Adrenal gland (tissue), 19 donors: Measurements from ENCODE around the gene POGZ. TPM values are rescaled to one million over a fixed set of nuclear protein-coding genes. Genes with fewer than 3 reads are reported as not detected.

Experiments
- DNase-seq, 7 donors: peaks; one replicate each; pipeline ENCODE4 v3.0.0-alpha.2; 2019 to 2020
- H3K27ac ChIP-seq, 5 donors: fragments of 200-600 bp; sonication (generic) in 4 of 5; 1 replicate in 3 of 5; 2 replicates in 2 of 5; pipeline versions ENCODE4 v1.5.1 to v1.8.0; 2016 to 2020; ENCODE audit warnings: mild to moderate bottlenecking in 1 of 5
- H3K27me3 ChIP-seq: fragments of 200-600 bp; 2 replicates; pipeline ENCODE4 v1.8.0; 2021
- H3K36me3 ChIP-seq, 2 donors: fragments of 200-600 bp; replicated peaks in 1 of 2; 1 replicate in 1 of 2; 2 replicates in 1 of 2; pipeline versions ENCODE4 v1.5.1 to v1.8.0; 2018 to 2022
- H3K4me1 ChIP-seq, 2 donors: fragments of 200-600 bp; replicated peaks in 1 of 2; 1 replicate in 1 of 2; 2 replicates in 1 of 2; pipeline versions ENCODE4 v1.5.1 to v1.8.0; 2018 to 2021
- H3K4me3 ChIP-seq, 4 donors: fragments of 200-600 bp; sonication (generic) in 3 of 4; one replicate each; pipeline ENCODE4 v1.5.1; 2016 to 2018
- H3K9me3 ChIP-seq, 3 donors: fragments of 200-600 bp; sonication (generic) in 1 of 3; replicated peaks in 1 of 3; 1 replicate in 2 of 3; 2 replicates in 1 of 3; pipeline versions ENCODE4 v1.5.1 to v1.8.0; 2016 to 2021
- CTCF ChIP-seq, 6 experiments: fragments of 450-650 bp in 4 of 6; fragments of 200-600 bp in 2 of 6; sonication (generic) in 1 of 6; IDR thresholded peaks; 1 replicate in 5 of 6; 2 replicates in 1 of 6; pipeline versions ENCODE4 v1.5.1 to v1.8.0; 2016 to 2021; ENCODE audit warnings: antibody characterized with exemption in 6 of 6, mild to moderate bottlenecking in 2 of 6, moderate library complexity in 1 of 6
- POLR2A ChIP-seq, 2 donors: fragments of 450-650 bp; IDR thresholded peaks; one replicate each; pipeline ENCODE4 v1.6.1; 2017; ENCODE audit warnings: antibody characterized with exemption in 2 of 2, mild to moderate bottlenecking in 2 of 2, moderate library complexity in 1 of 2
- WGBS, 4 donors: extraction: QIAGEN DNeasy Blood & Tissue Kit in 2 of 4; methylation state at CpG; one replicate each; pipeline versions ENCODE4 v1.1.5 to v1.1.7; 2013 to 2017; 5-methylcytosine and 5-hydroxymethylcytosine counted together
- intact Hi-C, 2 donors: fragments of 100-400 bp; cut with DNase I; formaldehyde crosslinking; loops; one replicate each; pipeline versions ENCODE4 v1.14.1 to v1.15.0; 2022 to 2023
- long read RNA-seq, 10 donors: library from polyadenylated mRNA in 3 of 10; unstranded in 2 of 10; stranded (forward) in 1 of 10; transcript quantifications; one replicate each; pipeline ENCODE4 v2.0.0 and lab custom pipeline, GENCODE V29; 2021 to 2026
- polyA plus RNA-seq, 3 donors: library from polyadenylated mRNA; stranded (reverse); fragments of 200-250 nt in 2 of 3; fragments of 350-450 nt in 1 of 3; fragmentation: Illumina TruSeq in 1 of 3; extraction: RNeasy Lipid Tissue Mini Kit (QIAGEN cat#74804) in 1 of 3; gene quantifications; one replicate each; pipeline ENCODE4 v1.2.3, GENCODE V29; 2013 to 2014
- total RNA-seq, 9 donors: library from RNA; depleted of rRNA in 4 of 9; stranded (reverse); fragments of >200 nt in 4 of 9; fragments of 120-200 nt in 1 of 9; fragmentation: NEBNext Ultra II Directional in 1 of 9; extraction: Animal tissue kit (Norgen Biotek cat#: 25700) in 1 of 9; gene quantifications; one replicate each; pipeline versions ENCODE4 v1.1.0 to v1.2.4, GENCODE V29; 2013 to 2023
- donor health status: healthy with polysubstance abuse.
- donor health status: Bipolar disorder and iron deficiency.
- donor health status: DM: yes; HTN: yes; CAD: no.
- donor health status: DM: no; HTN: no; CAD: no.
- donor health status: DM: no; HTN: no; CAD: no.
- donor health status: DM: yes; HTN: yes; CAD: no.

Gene POGZ, protein sequence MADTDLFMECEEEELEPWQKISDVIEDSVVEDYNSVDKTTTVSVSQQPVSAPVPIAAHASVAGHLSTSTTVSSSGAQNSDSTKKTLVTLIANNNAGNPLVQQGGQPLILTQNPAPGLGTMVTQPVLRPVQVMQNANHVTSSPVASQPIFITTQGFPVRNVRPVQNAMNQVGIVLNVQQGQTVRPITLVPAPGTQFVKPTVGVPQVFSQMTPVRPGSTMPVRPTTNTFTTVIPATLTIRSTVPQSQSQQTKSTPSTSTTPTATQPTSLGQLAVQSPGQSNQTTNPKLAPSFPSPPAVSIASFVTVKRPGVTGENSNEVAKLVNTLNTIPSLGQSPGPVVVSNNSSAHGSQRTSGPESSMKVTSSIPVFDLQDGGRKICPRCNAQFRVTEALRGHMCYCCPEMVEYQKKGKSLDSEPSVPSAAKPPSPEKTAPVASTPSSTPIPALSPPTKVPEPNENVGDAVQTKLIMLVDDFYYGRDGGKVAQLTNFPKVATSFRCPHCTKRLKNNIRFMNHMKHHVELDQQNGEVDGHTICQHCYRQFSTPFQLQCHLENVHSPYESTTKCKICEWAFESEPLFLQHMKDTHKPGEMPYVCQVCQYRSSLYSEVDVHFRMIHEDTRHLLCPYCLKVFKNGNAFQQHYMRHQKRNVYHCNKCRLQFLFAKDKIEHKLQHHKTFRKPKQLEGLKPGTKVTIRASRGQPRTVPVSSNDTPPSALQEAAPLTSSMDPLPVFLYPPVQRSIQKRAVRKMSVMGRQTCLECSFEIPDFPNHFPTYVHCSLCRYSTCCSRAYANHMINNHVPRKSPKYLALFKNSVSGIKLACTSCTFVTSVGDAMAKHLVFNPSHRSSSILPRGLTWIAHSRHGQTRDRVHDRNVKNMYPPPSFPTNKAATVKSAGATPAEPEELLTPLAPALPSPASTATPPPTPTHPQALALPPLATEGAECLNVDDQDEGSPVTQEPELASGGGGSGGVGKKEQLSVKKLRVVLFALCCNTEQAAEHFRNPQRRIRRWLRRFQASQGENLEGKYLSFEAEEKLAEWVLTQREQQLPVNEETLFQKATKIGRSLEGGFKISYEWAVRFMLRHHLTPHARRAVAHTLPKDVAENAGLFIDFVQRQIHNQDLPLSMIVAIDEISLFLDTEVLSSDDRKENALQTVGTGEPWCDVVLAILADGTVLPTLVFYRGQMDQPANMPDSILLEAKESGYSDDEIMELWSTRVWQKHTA (N-terminal part only)
- total RNA-seq: 100 to 1,000 TPM in 1 of 9 donors, 10 to 100 TPM in 8; 24.0 to 117 (median 60.8) TPM
- 10 to 100 TPM; 41.2 to 85.0 (median 63.0) TPM for polyA plus RNA-seq
- long read RNA-seq, donor 1, partial matches to known transcripts: 5 of 6 reads
- long read RNA-seq, donor 1, other reads (novel, unspliced or antisense): 0 of 6 reads
- long read RNA-seq, donor 2, partial matches to known transcripts: 12 of 14 reads
- long read RNA-seq, donor 2, other reads (novel, unspliced or antisense): 0 of 14 reads
- long read RNA-seq, donor 3: 0 reads
- long read RNA-seq, donor 4, partial matches to known transcripts: 0 of 3 reads
- long read RNA-seq, donor 4, other reads (novel, unspliced or antisense): 3 of 3 reads
- long read RNA-seq, donor 5, full-length matches to known transcripts: 1 of 16 reads
- long read RNA-seq, donor 5, partial matches to known transcripts: 5 of 16 reads
- long read RNA-seq, donor 5, other reads (novel, unspliced or antisense): 10 of 16 reads
- long read RNA-seq, donor 6, partial matches to known transcripts: 0 of 9 reads
- long read RNA-seq, donor 6, other reads (novel, unspliced or antisense): 9 of 9 reads
- long read RNA-seq, donor 7, full-length matches to known transcripts: 1 of 1 reads
- long read RNA-seq, donor 7, partial matches to known transcripts: 0 of 1 reads
- long read RNA-seq, donor 7, other reads (novel, unspliced or antisense): 0 of 1 reads
- long read RNA-seq, donor 8, full-length matches to known transcripts: 2 of 8 reads
- long read RNA-seq, donor 8, partial matches to known transcripts: 6 of 8 reads
- long read RNA-seq, donor 8, other reads (novel, unspliced or antisense): 0 of 8 reads
- long read RNA-seq, donor 9, partial matches to known transcripts: 679 of 1,289 reads
- long read RNA-seq, donor 9, other reads (novel, unspliced or antisense): 609 of 1,289 reads
- long read RNA-seq, donor 10, partial matches to known transcripts: 6 of 8 reads
- long read RNA-seq, donor 10, other reads (novel, unspliced or antisense): 0 of 8 reads

DNA sequence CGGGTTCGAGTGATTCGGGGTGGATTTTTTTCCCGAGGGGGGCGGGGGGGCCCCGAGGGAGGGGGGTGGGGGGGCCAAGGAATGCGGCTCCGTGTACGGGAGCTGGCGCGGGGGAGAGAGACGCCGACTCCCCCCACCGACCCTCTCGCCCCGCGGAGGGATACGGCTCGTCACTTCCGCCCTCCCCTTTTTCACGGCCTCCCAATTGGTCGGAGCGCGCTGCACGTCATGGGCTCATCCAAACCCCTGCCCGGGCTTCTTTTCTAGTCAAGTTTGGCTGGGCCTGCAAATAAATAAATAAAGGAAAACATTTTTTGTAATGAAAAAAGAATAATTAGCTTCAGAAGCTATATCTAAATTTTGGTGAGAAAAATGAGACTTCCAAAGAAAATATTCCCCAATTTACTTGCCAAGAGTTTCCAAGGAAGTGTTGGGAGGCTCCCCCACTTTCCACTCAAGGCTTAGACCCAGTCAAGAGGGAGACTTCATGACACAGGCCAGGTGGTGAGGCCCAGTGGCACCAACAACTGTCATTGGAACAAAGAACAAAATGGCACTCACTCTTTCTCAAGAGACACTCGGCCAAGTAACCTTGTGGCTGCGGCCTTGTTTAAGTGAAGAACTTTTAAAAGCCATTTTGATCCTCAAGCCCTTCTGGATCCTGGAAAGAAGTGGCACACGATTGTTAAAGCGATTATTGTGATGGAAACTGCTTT is at the start of gene POGZ:
POGZ (minus strand) TSS at position 164 of the 716 bp plus-strand sequence. CDS start 17,290 bp downstream, outside the sequence.
- H3K4me3 ChIP-seq: peak within 1 kb of the TSS; percentile 26 to 88 (median 80)
- peaks cover 25 to 36% of the 10 kb centered on the region in 2 donors for H3K4me1 ChIP-seq
- H3K9me3 ChIP-seq: no peaks in the 10 kb centered on the region
- no peaks in the 10 kb centered on the region for H3K36me3 ChIP-seq
- H3K27me3 ChIP-seq: no peaks in the 10 kb centered on the region
- WGBS, 4 donors: 11 to 13% (median 11%) methylated on average over 24 to 30 of the region's 30 CpGs
- H3K27ac ChIP-seq: peak within 1 kb of the TSS; percentile 22 to 99 (median 96)
- intact Hi-C loops: loop anchor here in 1 of 2 donors (10.0 kb wide), 1 partner anchor 275 kb away; no protein-coding TSS in a partner anchor
- TF ChIP-seq CTCF (IDR thresholded peaks at IDR 0.05) (no peak), POLR2A (IDR thresholded peaks at IDR 0.05) (peak in 1 of 2 donors; percentile 42)
- peak; percentile 96 to 99 (median 98) for DNase-seq

DNA sequence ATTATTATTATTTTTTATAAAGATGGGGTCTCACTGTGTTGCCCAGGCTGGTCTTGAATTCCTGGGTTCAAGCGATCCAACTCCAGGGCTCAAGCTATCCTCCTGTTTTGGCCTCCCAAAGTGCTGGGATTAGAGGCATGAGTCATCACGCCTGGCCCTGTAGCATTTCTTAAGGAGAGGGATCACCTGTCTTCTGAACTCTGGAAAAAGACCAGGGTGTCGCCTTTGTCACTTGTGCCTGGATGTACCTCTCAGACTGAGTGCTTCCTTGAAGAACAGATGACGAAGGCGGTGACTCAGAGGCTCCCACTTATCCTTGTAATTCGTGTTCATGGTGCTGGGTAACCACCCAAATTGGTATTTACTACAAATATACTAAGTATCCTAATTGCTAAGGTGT is 49.5 kb upstream of the POGZ start:
- no peak overlapping the region for H3K4me3 ChIP-seq
- intact Hi-C loops: no loop called here
- H3K36me3 ChIP-seq: no peaks in the 10 kb centered on the region
- TF ChIP-seq POLR2A (IDR thresholded peaks at IDR 0.05) (no peak), CTCF (IDR thresholded peaks at IDR 0.05) (no peak)
- peaks cover 0 to 18% of the 10 kb centered on the region in 2 donors for H3K4me1 ChIP-seq
- 68 to 80% (median 75%) methylated on average over 6 of the region's 6 CpGs for WGBS, 4 donors
- peak in 1 of 7 donors; percentile 8 for DNase-seq
- no peak overlapping the region for H3K27ac ChIP-seq
- no peaks in the 10 kb centered on the region for H3K9me3 ChIP-seq
- H3K27me3 ChIP-seq: no peaks in the 10 kb centered on the region

- no peaks in the 10 kb centered on the region for H3K9me3 ChIP-seq
- H3K4me1 ChIP-seq: no peaks in the 10 kb centered on the region
- intact Hi-C loops: no loop called here
- 79 to 84% (median 84%) methylated on average over 4 of the region's 4 CpGs for WGBS, 4 donors
- no peak for DNase-seq
- no peaks in the 10 kb centered on the region for H3K27me3 ChIP-seq
- H3K27ac ChIP-seq: no peak overlapping the region
- H3K4me3 ChIP-seq: no peak overlapping the region
- H3K36me3 ChIP-seq: no peaks in the 10 kb centered on the region
- no peak for TF ChIP-seq CTCF (IDR thresholded peaks at IDR 0.05)
- no peak for TF ChIP-seq POLR2A (IDR thresholded peaks at IDR 0.05)
These were observed 45.5 kb upstream of the POGZ start for GRCh38 chr1:151504759-151505158.
